ENCODE results near the gene REEP2.
"Not testable (repeated sequence)": the region's sequence is repeated elsewhere in the genome, so short reads cannot be mapped to it uniquely, and the experiment has no call there.

REEP2 gene

DNA sequence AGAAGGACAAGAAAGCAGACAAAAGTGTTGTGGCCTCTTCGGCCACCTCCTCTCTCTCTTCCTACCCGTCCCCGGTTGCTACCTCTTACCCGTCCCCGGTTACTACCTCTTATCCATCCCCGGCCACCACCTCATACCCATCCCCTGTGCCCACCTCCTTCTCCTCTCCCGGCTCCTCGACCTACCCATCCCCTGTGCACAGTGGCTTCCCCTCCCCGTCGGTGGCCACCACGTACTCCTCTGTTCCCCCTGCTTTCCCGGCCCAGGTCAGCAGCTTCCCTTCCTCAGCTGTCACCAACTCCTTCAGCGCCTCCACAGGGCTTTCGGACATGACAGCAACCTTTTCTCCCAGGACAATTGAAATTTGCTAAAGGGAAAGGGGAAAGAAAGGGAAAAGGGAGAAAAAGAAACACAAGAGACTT lies 28.9 kb downstream of the REEP2 start:
- no peak for DNase-seq

DNA sequence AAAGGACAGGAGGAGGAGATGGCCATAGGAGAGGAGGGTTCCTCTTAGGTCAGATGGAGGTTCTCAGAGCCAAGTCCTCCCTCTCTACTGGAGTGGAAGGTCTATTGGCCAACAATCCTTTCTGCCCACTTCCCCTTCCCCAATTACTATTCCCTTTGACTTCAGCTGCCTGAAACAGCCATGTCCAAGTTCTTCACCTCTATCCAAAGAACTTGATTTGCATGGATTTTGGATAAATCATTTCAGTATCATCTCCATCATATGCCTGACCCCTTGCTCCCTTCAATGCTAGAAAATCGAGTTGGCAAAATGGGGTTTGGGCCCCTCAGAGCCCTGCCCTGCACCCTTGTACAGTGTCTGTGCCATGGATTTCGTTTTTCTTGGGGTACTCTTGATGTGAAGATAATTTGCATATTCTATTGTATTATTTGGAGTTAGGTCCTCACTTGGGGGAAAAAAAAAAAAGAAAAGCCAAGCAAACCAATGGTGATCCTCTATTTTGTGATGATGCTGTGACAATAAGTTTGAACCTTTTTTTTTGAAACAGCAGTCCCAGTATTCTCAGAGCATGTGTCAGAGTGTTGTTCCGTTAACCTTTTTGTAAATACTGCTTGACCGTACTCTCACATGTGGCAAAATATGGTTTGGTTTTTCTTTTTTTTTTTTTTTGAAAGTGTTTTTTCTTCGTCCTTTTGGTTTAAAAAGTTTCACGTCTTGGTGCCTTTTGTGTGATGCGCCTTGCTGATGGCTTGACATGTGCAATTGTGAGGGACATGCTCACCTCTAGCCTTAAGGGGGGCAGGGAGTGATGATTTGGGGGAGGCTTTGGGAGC lies 29.5 kb downstream of the REEP2 start:
- DNase-seq = no peak

DNA sequence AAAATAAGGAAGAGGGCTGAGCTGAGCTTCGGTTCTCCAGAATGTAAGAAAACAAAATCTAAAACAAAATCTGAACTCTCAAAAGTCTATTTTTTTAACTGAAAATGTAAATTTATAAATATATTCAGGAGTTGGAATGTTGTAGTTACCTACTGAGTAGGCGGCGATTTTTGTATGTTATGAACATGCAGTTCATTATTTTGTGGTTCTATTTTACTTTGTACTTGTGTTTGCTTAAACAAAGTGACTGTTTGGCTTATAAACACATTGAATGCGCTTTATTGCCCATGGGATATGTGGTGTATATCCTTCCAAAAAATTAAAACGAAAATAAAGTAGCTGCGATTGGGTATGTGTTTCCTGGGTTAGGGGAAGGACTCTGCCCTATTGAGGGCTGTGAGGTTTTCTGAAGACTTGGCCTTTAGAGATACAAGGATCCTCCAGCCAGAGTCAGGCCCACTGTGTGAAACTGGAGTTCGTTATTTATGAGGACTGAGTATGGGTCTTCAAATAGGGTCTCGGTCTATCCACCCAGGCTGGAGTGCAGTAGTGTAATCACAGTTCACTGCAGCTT lies 30.2 kb downstream of the REEP2 start:
- no peak for DNase-seq

DNA sequence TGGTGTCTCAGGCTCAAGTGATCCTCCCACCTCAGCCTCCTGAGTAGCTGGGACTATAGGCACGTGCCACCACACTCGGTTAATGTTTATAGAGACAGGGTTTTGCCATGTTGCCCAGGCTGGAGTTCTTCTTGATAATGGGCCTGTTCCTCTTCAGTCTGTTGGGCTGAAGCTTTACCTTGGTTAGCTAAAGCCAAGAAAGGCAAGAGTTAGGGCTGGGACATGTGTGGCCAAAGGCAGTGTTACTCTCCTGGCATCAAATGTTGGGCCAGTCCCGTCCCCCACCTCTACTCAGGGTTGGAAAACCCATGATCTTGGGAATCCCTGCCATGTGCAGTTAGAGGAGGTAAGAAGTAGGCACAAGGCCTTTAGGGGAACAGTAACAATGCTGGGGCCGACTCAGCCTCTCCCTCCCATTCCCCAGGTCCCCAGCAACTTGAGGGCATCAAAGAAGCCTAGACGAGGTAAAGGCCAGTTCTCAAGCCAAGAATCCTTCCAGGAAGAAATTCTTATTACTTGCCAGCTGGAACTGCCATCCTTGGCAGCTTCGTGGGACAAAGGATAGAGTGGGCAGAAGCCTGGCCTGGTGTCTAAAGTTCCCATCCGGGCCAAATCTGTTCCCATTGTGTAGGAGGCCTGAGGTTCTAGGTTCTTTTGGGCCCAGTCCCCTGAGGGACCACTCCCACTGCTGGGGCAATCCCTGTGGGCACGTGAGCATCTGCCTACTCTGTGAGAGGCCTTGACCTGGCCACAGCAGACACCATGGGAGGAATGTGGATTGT lies 30.9 kb downstream of the REEP2 start:
- no peak for DNase-seq

DNA sequence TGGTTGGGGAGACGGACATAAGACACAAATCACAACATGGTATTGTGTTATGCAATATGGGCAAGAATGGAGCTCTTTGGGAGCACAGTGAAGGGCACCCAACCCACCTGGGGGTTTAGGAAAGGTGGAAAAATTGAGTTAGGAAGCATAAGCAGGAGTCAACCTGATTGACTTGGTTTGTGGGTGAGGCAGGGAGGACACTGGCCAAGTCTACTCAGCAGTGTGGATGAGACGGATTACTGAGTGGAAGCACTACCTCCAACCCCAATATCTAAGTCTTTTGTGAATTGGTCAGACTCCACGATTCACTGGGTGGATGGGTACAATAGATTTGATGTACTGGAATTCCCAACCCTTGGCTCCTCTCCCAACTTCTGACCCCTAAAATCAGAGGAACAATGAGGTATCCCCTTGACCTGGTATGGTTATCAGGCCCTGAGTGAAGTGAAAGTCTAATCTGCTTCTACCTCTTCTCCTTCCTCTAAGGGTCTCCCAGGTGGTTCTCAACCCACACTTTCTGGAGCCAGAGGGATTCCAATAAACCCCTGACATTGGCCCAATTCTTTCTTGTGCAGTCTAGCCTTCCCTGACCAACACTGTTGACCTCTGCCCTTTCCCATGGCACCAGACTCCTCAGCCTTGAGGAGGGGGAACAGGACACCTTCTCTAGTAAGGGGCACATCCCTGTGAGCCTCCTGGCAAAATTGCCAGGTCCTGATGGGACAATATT lies 31.6 kb downstream of the REEP2 start:
- DNase-seq = no peak

DNA sequence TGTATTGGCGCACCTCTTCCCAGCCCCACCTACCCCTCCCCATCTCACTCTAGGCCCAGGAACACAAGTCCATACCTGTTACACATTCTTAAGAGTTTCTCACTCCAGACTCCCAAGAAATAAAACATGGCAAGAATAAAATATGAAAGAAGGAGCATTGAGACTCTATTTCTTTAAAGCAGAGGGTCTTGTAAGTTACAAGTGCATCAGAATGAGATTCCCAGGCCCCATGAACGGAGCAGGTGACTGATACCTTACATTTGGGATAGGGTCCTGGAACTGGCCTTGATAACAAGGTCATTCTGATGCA lies 32.1 kb downstream of the REEP2 start:
- no peak for DNase-seq

DNA sequence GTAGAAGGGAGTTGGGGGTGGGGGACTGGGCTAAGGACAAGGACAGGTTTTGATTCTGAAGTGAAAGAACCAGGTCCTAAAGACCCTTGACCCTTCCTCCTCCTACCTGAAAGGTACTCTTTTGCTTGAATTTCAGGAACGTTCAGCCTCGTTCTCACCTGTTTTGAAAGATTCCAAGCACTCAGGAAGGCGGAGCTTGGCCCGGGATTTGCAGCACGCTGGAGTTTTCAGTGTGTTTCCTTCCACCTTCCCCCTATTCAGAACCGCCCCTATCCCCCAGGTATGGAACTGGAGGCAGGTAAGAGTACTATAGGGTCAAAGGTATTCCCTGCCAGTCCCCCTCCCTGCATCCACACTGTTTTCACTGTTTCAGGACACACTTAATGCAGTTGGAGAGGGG lies 33.5 kb downstream of the REEP2 start:
- DNase-seq = no peak

DNA sequence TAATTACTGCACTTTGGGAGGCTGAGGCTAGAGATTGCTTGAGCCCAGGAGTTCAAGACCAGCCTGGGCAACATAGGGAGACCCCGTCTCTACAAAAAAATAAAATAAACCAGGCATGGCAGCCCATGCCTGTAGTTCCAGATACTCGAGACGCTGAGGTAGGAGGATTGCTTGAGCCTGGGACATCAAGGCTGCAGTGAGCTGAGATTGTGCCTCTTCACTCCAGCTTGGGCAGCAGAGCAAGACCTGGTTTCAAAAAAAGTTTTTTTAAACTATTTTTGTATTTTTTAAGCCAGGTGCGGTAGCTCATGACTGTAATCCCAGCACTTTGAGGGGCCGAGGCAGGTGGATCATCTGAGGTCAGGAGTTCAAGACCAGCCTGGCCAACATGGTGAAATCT lies 34.3 kb downstream of the REEP2 start:
- not testable (repeated sequence) for DNase-seq

DNA sequence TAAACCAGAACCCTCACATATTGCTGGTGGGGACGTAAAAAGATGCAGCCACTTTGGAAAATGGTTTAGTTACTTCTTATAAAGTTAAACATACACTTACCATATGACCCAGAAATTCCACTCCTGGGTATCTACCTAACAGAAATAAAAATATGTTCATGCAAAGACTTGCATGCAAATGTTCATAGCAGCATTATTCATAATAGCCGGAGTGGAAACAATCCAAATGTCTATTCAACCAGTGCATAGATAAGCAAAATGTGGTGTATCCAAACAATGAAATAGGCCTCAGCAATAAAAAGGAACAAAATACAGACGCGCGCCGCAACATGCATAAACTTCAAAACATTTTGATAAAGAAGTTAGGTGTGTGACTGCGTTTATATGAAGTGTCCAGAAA lies 38.1 kb downstream of the REEP2 start:
- no peak for DNase-seq

DNA sequence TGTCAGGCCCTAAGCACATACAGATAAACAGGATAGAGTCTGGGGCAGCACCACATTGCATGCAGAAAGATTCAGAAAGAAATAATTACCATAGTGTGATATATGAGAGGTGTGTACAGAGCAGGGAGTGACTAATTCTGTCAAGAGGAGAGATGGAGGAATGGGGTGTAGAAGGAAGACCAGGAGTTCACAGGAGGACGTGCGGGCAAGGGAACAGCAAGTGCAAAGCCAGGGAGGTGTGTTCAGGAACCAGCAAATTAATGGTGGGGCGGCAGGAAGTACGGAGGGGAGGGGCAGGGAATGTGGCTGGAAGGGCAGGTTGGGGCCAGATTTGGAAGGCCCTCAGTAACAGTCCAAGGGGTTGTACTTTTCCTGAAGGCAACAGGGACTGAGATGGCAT lies 43.8 kb downstream of the REEP2 start:
- no peak for DNase-seq

DNA sequence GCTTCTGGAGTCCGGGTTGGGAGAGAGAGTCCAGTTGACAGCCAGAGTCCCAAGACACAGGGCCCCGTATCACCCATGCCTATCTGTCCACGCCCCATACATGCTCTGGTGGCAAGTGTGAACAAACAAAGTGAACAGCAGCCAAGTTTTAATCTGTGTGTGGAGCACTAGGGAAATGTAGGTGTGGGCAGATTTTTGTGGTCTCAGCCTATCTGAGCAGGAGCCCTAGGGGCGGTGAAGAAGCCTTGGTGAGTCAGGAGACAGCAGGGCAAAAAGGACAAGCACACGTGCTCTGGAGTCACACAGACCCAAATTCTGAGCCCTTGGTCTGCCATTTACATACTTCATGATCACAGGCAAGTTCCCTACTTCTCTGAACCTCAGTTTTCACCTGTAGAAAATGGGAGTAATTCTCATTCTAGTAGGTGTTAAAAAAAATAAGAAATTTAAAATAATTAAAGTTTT lies 49.7 kb downstream of the REEP2 start:
- no peak for DNase-seq

DNA sequence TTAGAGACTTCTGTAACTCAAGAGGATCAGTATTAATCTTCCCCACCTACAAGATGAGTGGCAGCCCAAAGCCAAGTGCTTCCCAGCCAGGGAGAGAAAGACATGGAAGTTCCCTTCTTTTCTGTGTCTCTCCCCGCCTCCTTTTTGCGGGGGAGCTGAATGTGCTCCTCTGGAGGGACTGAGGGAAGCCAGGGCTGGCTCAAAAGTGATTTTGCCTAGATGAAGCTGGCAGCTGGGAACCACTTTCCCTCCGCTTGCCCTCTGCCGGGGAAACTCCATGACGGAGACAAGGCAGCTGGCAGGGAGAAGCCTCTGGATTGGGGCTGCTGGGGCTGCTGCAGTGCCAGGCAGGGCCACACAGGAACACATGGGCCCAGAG lies 50.8 kb downstream of the REEP2 start:
- DNase-seq = no peak

DNA sequence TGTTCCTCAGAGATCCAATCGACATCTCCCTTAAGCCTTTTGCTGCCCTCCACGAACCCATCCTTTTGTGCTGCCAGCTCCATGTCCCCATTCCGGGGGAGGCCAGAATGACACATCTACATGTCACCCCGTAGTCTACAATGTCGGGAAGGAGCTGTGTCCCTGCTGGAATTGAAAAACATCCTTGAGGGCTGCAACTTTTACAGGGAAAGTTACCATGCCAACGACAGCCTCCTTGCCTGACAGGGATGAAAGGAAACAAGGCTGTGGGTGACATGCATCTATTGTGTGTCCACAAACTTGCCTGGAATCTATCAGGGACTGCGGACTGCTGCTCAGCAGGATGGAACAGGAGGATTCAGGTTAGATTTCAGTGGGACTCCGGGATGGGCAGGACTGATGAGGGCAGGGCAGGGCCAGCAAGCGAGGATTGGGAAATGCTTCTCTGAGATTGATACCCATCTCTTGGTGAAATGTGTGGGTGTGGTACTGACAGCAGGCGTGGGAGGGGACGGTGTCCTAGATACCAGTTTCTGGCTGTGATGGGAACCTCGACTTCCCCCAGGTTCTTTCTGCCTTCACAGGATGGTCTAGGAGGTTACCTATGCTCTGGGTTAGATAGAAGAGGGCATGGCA lies 51.9 kb downstream of the REEP2 start:
- DNase-seq = no peak

DNA sequence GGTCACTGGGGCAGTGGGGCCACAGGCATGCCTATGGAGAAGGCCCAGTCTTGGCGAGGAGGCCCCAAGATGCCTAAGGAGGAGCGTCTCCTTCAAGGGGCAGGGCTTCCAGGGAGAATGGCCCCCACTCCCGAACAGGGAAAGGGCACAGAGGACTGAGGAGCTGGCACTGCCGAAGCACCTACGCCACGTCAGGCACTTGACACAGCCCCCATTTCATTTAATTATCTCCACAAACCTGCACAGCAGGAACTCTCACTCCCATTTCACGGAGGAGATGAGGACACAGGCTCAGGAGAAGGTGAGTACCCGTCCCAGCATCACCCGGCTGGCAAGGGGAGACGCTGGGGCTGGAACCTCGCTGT lies 52.4 kb downstream of the REEP2 start:
- DNase-seq = no peak

DNA sequence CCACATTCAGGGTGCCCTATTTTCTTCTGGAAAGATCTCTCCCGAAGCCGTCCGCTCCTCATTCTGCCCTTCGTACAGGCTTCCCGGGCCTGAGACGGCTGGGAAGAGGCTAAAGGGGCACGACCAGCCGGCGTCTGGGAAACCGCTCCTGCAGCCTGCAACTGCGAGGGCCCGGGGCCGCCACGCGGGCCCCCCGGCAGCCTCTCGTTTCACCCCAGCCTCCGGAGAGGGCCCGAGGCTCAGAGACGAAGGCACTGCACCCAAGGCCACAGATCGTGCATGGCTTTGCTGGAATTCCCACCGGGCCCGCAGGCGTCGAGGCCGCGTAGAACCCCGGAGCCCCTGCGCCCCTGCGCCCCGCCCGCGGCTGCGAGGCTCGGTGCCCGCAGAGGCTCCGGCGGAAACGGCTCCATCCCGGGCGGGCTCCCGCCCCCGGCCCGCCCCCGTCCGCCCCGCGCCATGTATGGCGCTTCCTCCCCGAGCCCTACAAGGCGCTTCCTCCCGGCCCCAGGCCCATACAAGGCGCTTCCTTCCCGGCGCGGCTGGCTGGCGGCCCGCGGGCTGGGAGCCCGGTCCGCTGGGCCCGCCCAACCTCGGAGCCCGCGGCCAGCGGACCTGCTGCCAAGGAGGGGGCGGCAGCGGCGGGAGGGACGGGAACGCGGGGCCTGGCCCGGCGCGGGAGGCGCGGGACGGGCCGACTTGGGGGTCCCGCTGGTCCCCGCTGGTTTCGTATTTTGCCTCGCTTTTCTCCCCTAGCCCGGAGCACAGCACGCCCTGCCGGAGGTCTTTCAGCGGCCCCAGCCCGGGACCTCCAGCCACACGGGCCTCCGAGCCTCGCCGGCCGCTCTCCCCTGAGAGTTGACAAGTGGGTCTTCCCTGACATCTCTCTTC lies 53.1 kb downstream of the REEP2 start:
- peak; percentile 83 for DNase-seq

DNA sequence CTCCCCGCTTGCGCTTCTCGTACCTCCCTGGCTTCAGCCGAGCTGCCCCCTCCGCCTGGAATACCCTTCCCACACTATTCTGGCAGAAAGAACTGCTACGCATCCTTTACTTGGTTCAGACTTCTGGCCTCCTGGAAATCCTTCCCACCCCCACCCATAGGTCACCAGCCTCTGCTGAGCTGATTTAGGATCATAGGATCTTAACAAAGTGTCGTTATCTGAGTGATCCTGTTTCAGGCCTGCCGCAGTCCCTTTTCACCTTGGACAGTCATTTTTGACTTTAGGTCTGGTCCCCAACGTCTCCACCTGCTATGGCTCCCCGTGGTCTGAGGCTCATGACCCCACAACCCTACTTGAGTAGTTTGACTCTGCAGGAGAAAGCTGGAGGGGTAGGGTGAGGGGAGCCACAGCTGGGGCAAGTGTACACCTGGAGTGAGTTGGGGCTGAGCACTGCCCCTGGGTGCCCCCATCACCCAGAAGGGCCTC lies 53.7 kb downstream of the REEP2 start:
- no peak for DNase-seq

DNA sequence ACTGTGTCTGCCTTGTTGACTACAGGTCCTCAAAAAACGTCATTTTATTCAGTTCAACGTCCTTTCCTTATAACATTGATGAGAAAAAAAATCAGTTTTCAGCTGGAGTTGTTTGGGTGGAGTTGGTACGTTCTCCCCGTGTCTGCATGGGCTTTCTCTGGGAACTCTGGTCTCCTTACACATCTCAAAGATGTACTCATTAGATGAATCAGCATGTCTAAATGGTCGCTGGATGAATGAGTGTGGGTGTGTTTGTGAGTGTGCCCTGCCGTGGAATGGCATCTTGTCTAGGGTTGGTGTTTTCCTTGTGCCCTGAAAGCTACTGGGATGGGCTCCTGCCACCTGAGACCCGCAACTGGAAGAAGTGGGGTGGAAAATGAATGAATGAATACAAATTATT lies 56.5 kb downstream of the REEP2 start:
- no peak for DNase-seq

Measured in stimulated activated CD4-positive, alpha-beta T cell treated with anti-CD3 and anti-CD28 coated beads, Interleukin-4, amount 100 ng/mL, for 24 hours (primary cell).